WI38 (cell line): Measurements from ENCODE around the gene CENPN.

Source experiments
- H3K4me3 ChIP-seq: 2 replicates; pipeline ENCODE4 v1.5.1; 2011; ENCODE audit warnings: low read depth, mild to moderate bottlenecking, control low read depth, low read length
- CTCF ChIP-seq: IDR thresholded peaks from 2 replicates; pipeline ENCODE4 v1.5.1; 2012; ENCODE audit warnings: low read depth, mild to moderate bottlenecking, control low read depth, low read length

CENPN gene

GRCh38 chr16:80991792-80992430, 15.1 kb upstream of the CENPN start:
- H3K4me3 ChIP-seq, result no peak overlapping the region
- no peak for TF ChIP-seq CTCF

GRCh38 chr16:80992676-80993293, 14.2 kb upstream of the CENPN start:
- peak overlapping the region; percentile 46 for H3K4me3 ChIP-seq
- no peak for TF ChIP-seq CTCF

GRCh38 chr16:80993307-80993706, 13.7 kb upstream of the CENPN start:
- TF ChIP-seq CTCF, result no peak

GRCh38 chr16:80993834-80994233, 13.2 kb upstream of the CENPN start:
- peak overlapping the region; percentile 46 for H3K4me3 ChIP-seq
- TF ChIP-seq CTCF, result no peak

More at GRCh38 chr16:80993307-80993706, 13.7 kb upstream of the CENPN start:
- H3K4me3 ChIP-seq, result peak overlapping the region; percentile 46

GRCh38 chr16:80994451-80994850, 12.6 kb upstream of the CENPN start:
- no peak overlapping the region for H3K4me3 ChIP-seq
- no peak for TF ChIP-seq CTCF

- H3K4me3 ChIP-seq, result no peak overlapping the region
- TF ChIP-seq CTCF, result no peak
Observed at GRCh38 chr16:80996688-80997138, 10.3 kb upstream of the CENPN start.

GRCh38 chr16:80997139-80997798, 9.7 kb upstream of the CENPN start:
- no peak for TF ChIP-seq CTCF
- H3K4me3 ChIP-seq, result no peak overlapping the region
